Esophagus squamous epithelium (tissue), 5 donors: ENCODE measurements around the gene LILRA1. TPM values are rescaled to one million over a fixed set of nuclear protein-coding genes. Genes with fewer than 3 reads are reported as not detected.

Experiments used
- DNase-seq: peaks from one replicate; lab custom pipeline; 2025; lab: John Stamatoyannopoulos, UW
- H3K27ac ChIP-seq, 4 donors: fragments of 200-600 bp; sonication (generic); one replicate each; pipeline ENCODE4 v1.5.1; 2016 to 2019; ENCODE audit warnings: mild to moderate bottlenecking in 1 of 4
- H3K27me3 ChIP-seq, 4 donors: fragments of 200-600 bp; sonication (generic); 1 replicate in 3 of 4; 2 replicates in 1 of 4; pipeline versions ENCODE4 v1.5.1 to v1.6.0; 2017 to 2021; ENCODE audit warnings: antibody characterized with exemption in 1 of 4
- H3K36me3 ChIP-seq, 3 donors: fragments of 200-600 bp; sonication (generic); one replicate each; pipeline ENCODE4 v1.5.1; 2016 to 2019
- H3K4me1 ChIP-seq, 3 donors: fragments of 200-600 bp; sonication (generic); one replicate each; pipeline ENCODE4 v1.5.1; 2017 to 2019
- H3K4me3 ChIP-seq, 4 donors: fragments of 200-600 bp; sonication (generic); 1 replicate in 3 of 4; 2 replicates in 1 of 4; pipeline ENCODE4 v1.5.1; 2016 to 2019; ENCODE audit warnings: mild to moderate bottlenecking in 2 of 4, moderate library complexity in 1 of 4
- H3K9me3 ChIP-seq, 3 donors: fragments of 200-600 bp; sonication (generic); one replicate each; pipeline ENCODE4 v1.5.1; 2016 to 2019
- CTCF ChIP-seq, 6 experiments: fragments of 450-650 bp in 4 of 6; fragments of 200-600 bp in 2 of 6; sonication (generic) in 2 of 6; IDR thresholded peaks; one replicate each; pipeline ENCODE4 v1.5.1; 2016 to 2019; ENCODE audit warnings: antibody characterized with exemption in 6 of 6, mild to moderate bottlenecking in 4 of 6, moderate library complexity in 4 of 6
- POLR2A ChIP-seq, 4 donors: fragments of 450-650 bp; IDR thresholded peaks; one replicate each; pipeline ENCODE4 v1.6.1; 2017; ENCODE audit warnings: antibody characterized with exemption in 4 of 4, mild to moderate bottlenecking in 4 of 4, moderate library complexity in 3 of 4
- WGBS, 2 donors: methylation state at CpG; one replicate each; pipeline ENCODE4 v1.1.5; 2018; 5-methylcytosine and 5-hydroxymethylcytosine counted together
- intact Hi-C: fragments of 100-400 bp; cut with DNase I; formaldehyde crosslinking; loops from one replicate; pipeline ENCODE4 v1.15.0; 2022
- total RNA-seq, 4 donors: library from RNA; depleted of rRNA; stranded (reverse); fragments of >200 nt; gene quantifications; one replicate each; pipeline ENCODE4 v1.1.0, GENCODE V29; 2016
- donor health status: DM: yes; HTN: yes; CAD: no.

Gene LILRA1
- total RNA-seq, 4 donors from 2014 or later: 0.38 to 1.1 (median 0.82) TPM

DNA sequence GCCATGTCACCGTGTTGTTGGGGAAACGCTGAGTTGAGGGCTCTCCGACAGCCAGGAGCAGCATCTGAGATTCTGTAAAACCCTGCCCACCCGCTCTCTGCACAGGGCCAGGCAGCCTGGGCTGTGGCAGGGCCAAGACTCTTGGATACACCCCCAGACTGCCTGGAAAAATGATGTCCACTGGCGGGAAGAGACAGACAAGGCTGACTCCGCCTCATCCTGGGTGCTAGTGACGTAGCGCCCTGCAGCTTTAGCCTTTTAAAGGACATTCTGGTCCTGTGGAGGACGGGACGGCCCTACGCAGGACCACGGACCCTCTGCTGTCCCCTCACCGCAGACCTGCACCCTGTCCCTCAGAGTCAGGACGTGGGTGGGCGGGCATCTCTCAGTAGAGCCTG, 40.5 kb upstream of the LILRA1 start:
- TF ChIP-seq CTCF (IDR thresholded peaks at IDR 0.05) (no peak), POLR2A (IDR thresholded peaks at IDR 0.05) (no peak)
- Histone ChIP-seq H3K27me3 (peaks cover 0 to 5% (median 0%) of the 10 kb centered on the region in 4 donors), H3K27ac (no peak overlapping the region), H3K4me3 (no peak overlapping the region), H3K9me3 (no peaks in the 10 kb centered on the region), H3K36me3 (no peaks in the 10 kb centered on the region), H3K4me1 (no peaks in the 10 kb centered on the region)
- 80 to 89% methylated on average over 1 to 10 of the region's 15 CpGs for WGBS, 2 donors
- intact Hi-C loops: no loop called here
- no peak for DNase-seq

DNA sequence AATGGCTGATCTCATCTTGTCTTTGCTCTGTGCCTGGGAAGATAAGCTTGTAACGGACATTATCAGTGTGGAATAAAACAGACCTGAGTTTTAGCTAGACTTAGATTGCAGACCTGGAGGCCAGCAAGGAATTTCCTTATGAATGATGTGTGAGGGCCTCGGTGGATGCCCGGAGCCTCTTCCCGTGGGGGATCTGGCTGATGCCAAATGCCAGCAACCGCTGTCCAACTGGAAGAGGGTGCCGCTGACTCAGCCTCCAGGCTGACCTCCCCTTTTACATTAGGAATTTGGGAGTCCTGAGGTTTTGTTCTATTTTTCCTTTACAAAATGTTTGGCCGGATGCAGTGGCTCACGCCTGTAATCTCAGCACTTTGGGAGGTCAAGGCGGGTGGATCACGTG, 39.4 kb upstream of the LILRA1 start:
- Histone ChIP-seq H3K9me3 (no peaks in the 10 kb centered on the region), H3K4me1 (no peaks in the 10 kb centered on the region), H3K36me3 (no peaks in the 10 kb centered on the region), H3K27me3 (peaks cover 0 to 5% (median 0%) of the 10 kb centered on the region in 4 donors), H3K27ac (no peak overlapping the region), H3K4me3 (no peak overlapping the region)
- 74 to 75% methylated on average over 5 to 10 of the region's 10 CpGs for WGBS, 2 donors
- no peak for TF ChIP-seq POLR2A (IDR thresholded peaks at IDR 0.05)
- no peak for TF ChIP-seq CTCF (IDR thresholded peaks at IDR 0.05)
- intact Hi-C loops: no loop called here
- DNase-seq: no peak

- Histone ChIP-seq H3K4me1 (no peaks in the 10 kb centered on the region), H3K27ac (no peak overlapping the region), H3K4me3 (no peak overlapping the region), H3K36me3 (no peaks in the 10 kb centered on the region), H3K27me3 (peaks cover 0 to 5% (median 0%) of the 10 kb centered on the region in 4 donors), H3K9me3 (no peaks in the 10 kb centered on the region)
- TF ChIP-seq CTCF (IDR thresholded peaks at IDR 0.05) (no peak), POLR2A (IDR thresholded peaks at IDR 0.05) (no peak)
- 86 to 89% methylated on average over 10 to 11 of the region's 16 CpGs for WGBS, 2 donors
- DNase-seq: no peak
- intact Hi-C loops: no loop called here
These were observed 38.5 kb upstream of the LILRA1 start for GRCh38 chr19:54554896-54555295.

DNA sequence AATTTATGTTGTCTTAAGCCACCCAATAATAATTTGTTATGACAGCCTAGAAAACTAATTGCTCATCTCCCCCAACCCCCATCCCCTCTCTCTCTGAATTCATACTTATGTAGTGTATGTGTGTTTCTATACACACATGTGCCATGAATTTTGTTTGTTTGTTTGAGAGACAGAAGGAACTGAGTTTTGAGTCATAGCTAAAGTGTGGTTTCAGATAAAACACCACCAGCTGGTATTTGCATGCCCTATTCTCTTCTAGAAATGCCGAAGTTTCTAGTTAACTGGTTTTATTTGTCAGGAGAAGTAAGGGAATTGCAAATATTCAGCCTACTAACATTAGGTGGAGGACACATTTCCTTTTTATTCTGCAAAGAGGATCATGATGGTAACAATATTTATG, 37.2 kb upstream of the LILRA1 start:
- TF ChIP-seq POLR2A (IDR thresholded peaks at IDR 0.05) (no peak), CTCF (IDR thresholded peaks at IDR 0.05) (no peak)
- no peak overlapping the region for H3K4me3 ChIP-seq
- H3K36me3 ChIP-seq: no peaks in the 10 kb centered on the region
- 41 to 62% methylated on average over 1 of the region's 1 CpG for WGBS, 2 donors
- intact Hi-C loops: no loop called here
- H3K27me3 ChIP-seq: peaks cover 0 to 5% (median 0%) of the 10 kb centered on the region in 4 donors
- no peak overlapping the region for H3K27ac ChIP-seq
- H3K4me1 ChIP-seq: no peaks in the 10 kb centered on the region
- no peak for DNase-seq
- H3K9me3 ChIP-seq: no peaks in the 10 kb centered on the region

GRCh38 chr19:54558339-54558738, 35.1 kb upstream of the LILRA1 start:
- no peak overlapping the region for H3K4me3 ChIP-seq
- H3K36me3 ChIP-seq: no peaks in the 10 kb centered on the region
- intact Hi-C loops: no loop called here
- H3K4me1 ChIP-seq: no peaks in the 10 kb centered on the region
- no peaks in the 10 kb centered on the region for H3K9me3 ChIP-seq
- peaks cover 0 to 5% (median 0%) of the 10 kb centered on the region in 4 donors for H3K27me3 ChIP-seq
- WGBS, 2 donors: 63% methylated on average over 2 of the region's 3 CpGs; no CpG with 5 or more reads in 1 of the 2 donors
- no peak for TF ChIP-seq CTCF (IDR thresholded peaks at IDR 0.05)
- no peak for TF ChIP-seq POLR2A (IDR thresholded peaks at IDR 0.05)
- H3K27ac ChIP-seq: no peak overlapping the region
- no peak for DNase-seq
